GM12892 (cell line): ENCODE results near the gene DUOX2.

Experiments
- POLR2A ChIP-seq: IDR thresholded peaks from 2 replicates; pipeline ENCODE4 v1.6.1; 2011; ENCODE audit warnings: low read depth, low read length, control low read depth
- POLR2AphosphoS5 ChIP-seq: IDR thresholded peaks from 2 replicates; pipeline ENCODE4 v1.6.1; 2011; ENCODE audit warnings: low read depth, low read length, control low read depth

GRCh38 chr15:45156744-45157455 lies 42.9 kb upstream of the DUOX2 start:
- no peak for TF ChIP-seq POLR2AphosphoS5
- no peak for TF ChIP-seq POLR2A
